GM13976 (cell line): ENCODE measurements around the gene UGT2A1.

Experiments
- DNase-seq: peaks from one replicate; pipeline ENCODE4 v3.0.0; 2012; ENCODE audit warnings: low spot score
- CTCF ChIP-seq: IDR thresholded peaks from 2 replicates; pipeline ENCODE4 v1.5.1; 2012; ENCODE audit warnings: borderline replicate concordance, mild to moderate bottlenecking; ENCODE audit not compliant: insufficient read depth; ENCODE audit errors: extremely low read depth, missing control alignments, control extremely low read depth
- in situ Hi-C: fragments of 300-500 bp; cut with MboI; formaldehyde crosslinking; loops from one replicate; pipeline ENCODE4 v1.12.0; 2022; ENCODE audit warnings: low sequenced_read_pairs, mixed read lengths, inconsistent platforms; ENCODE audit not compliant: unreplicated experiment

UGT2A1 gene

DNA sequence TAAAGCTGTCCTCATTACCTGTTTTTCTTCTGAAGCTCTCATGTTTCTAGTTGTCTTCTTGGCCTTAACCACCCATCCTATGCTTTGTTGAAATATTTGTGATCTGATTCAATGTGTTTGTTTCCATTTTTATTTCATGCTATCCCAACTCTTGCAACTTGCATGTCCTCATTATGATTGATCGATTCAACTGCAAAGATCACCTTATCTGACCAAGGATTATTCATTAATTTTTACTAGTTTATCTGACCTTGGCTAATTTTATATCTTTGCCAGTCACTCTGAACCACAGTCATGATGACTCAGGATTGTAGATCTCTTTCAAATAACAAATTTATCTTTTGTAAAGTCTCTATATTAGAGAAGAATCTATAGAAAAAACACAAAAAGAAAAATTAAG lies 84.3 kb downstream of the UGT2A1 start:
- in situ Hi-C loops, result no loop called here
- no peak for TF ChIP-seq CTCF
- DNase-seq, result no peak

GRCh38 chr4:69563424-69563823 lies 89.6 kb downstream of the UGT2A1 start:
- in situ Hi-C loops, result no loop called here
- DNase-seq, result no peak
- TF ChIP-seq CTCF, result no peak

DNA sequence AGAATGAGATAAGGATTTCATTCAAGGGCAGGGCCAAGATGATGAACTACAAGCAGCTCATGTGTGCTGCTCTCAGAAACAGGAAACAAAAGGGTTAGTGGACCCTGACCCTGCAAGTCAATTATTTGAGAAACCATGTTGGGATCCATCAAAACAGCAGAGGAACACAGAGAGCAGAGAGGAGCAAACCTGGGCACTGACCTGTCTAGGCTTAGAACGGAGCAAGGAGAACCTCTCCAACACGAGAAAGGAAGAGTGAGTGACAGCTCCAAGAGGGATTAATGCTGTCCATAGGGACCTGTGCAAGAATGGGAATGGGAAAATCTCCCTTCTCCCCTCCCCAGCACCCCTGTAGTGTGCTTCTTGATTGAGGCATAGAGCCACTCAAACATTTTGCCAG lies 103.4 kb downstream of the UGT2A1 start:
- TF ChIP-seq CTCF, result no peak
- DNase-seq, result no peak
- in situ Hi-C loops, result no loop called here

GRCh38 chr4:69546134-69546765 lies 106.8 kb downstream of the UGT2A1 start:
- in situ Hi-C loops, result no loop called here
- no peak for TF ChIP-seq CTCF
- no peak for DNase-seq
